GM18498 (cell line): ENCODE measurements around the gene COPS9.

Experiments used
- ATAC-seq: cut with Tn5 transposase; IDR thresholded peaks from one replicate; pipeline ENCODE4 v1.9.1; 2021; ENCODE audit warnings: mild to moderate bottlenecking, moderate library complexity; ENCODE audit not compliant: unreplicated experiment

COPS9 gene

DNA sequence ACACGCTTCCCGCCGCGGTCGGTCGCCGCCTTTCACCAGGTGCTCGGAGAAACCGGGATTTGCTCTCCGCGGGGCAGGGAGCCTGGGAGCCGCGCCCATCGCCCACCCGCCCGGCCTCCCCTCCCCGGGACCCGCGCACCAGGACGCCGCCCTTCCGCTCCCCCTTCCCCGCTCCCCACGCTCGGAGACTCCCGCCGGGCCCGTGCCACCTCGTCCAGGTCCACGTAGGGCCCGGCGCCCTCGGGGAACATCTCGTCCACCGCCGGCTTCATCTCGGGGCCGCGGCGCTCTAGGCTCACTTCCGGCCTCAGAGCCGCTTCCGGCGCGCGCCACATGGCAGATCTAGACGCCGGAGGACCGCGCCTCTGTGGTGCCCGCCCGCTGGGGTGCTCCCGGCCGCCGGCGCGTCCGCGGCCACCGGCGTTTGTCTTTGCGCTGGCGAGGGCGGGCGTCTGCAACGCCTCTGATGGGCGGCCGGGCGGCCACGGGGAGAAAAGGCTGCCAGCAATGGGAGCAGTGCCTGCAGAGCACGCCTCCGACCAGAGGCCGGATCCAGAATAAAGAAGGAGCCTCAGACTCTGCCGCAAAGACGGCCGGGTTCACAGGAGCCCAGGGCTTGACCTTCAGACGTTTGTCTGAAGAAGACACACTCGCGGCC is at the start of gene COPS9:
Gene COPS9 (minus strand): TSS at position 293 of the 658 bp plus-strand sequence. CDS start 21 bp downstream, at position 272.
- ATAC-seq = peak; percentile 97

GRCh38 chr2:240184656-240185055 is 48.6 kb upstream of the COPS9 start:
- no peak for ATAC-seq

- ATAC-seq = no peak
These were observed 47.9 kb upstream of the COPS9 start for GRCh38 chr2:240183875-240184590.

- no peak for ATAC-seq
These were observed 47.1 kb upstream of the COPS9 start for GRCh38 chr2:240183006-240183874.

- no peak for ATAC-seq
These were observed 46.4 kb upstream of the COPS9 start for GRCh38 chr2:240182476-240182875.

GRCh38 chr2:240182001-240182400 is 45.9 kb upstream of the COPS9 start:
- no peak for ATAC-seq

DNA sequence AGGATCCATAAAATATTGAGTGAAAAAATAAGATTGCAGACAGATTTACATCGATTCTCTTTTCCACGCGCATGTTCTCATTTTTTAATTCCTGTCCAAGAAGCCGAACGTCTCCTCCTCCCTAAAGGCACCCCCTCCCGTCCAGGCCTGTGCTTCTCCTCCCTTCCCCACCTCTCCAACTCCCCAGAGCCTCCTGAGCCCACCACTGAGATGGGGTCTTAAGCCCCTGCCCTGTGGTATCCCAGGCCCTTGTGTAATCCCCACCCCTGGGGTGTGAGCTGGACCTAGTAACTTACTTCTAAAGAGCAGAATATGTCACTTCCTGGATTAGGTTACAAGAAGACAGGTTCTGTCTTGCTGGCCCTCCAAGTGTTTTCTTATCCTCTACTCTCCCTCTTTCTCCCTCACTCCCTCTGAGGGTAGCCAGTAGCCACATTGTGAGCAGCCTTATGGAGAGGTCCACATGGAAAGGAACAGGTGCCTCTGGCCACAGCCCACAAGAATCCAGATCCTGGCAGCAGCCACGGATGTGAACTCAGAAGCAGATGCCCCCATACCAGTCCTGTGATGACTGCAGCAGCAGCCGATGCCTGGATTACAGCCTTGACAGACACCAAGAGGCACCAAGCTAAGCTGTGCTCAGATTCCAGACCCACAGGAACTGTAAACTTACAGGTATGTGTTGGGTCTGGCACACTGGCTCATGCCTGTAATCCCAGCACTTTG is 44.0 kb upstream of the COPS9 start:
- no peak for ATAC-seq

GRCh38 chr2:240179186-240179815 is 43.2 kb upstream of the COPS9 start:
- ATAC-seq = no peak

- no peak for ATAC-seq
These were observed 42.5 kb upstream of the COPS9 start for GRCh38 chr2:240178564-240178963.

GRCh38 chr2:240174496-240174895 is 38.4 kb upstream of the COPS9 start:
- no peak for ATAC-seq

- no peak for ATAC-seq
These were observed 36.2 kb upstream of the COPS9 start for GRCh38 chr2:240172071-240172895.

GRCh38 chr2:240170883-240171282 is 34.8 kb upstream of the COPS9 start:
- ATAC-seq = no peak

GRCh38 chr2:240170354-240170735 is 34.2 kb upstream of the COPS9 start:
- ATAC-seq = no peak

DNA sequence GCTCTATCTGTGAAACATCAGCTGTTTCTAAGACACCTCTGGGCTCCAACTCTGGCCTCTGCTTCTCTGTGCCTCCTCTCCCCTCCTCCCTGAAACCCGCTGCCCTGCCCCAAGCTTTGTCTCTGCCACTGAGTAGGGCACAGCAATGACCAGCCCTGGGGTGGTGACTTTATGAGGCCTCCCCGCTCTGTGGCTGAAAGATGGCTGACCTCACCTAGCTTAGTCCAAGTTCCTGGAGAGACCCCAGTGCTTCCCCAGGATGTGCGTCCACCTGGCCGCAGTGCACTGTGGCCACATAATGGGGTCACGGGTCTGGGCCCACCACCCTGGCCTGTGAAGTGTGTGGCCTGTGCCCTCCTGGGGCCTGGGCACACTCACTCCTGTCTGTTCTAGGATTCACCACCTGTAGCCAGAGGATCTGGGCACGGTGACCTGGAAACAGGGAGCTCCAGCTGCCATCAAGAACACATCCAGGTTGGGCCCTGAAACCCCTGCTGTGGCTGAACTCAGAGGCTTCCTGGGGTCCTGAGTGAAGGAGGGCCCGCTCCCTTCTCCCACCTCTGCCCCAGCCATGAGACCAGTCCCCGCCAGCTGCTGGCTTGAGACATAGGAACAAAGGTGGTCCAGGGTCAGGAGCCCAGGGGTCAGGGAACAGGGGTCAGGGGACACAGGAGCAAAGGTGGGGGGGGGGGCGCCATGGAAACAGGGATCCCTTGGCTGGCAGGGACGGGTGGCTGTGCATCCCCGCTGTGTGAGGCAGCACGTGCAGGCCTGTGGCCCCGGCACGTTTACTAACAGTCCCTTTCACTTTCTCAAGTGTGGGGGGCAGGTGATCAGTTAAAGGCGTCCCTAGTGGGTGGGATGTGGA is 33.6 kb upstream of the COPS9 start:
- no peak for ATAC-seq

DNA sequence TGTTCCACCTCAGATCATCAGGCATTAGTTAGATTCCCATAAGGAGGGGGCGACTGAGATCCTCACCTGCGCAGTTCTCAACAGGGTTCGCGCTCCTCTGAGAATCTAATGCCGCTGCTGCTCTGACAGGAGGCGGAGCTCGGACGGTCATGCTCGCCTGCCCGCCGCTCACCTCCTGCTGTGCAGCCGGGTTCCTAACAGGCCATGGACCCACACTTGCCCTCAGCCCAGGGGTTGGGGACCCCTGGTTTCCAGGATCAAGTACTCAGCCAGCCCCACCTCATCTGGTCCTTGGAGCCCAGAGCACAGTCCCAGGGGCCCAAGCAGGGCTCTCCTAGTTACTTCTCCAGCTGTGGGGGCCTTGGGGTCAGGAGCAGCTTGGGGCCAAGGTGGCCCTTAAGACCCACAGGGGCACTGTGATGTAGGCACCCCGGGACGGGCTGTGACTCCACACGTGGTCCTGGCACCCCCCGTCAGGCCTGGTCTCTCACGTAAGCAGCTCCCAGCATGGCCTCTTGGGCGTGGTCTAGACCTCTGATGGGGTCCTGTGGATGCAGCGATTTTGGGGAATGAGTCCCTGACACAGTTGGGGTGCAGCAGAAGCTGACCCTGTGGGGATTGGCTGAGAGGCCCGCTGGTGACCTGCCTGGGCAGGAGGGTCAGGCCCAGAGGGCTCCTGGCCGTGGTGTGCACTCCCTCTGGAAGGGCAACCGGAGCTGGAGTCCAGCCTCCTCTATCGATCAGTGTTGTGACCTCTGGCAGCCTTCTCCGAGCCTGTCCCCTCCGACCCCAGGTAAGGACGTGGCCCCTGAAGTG is 32.6 kb upstream of the COPS9 start:
- ATAC-seq = no peak

DNA sequence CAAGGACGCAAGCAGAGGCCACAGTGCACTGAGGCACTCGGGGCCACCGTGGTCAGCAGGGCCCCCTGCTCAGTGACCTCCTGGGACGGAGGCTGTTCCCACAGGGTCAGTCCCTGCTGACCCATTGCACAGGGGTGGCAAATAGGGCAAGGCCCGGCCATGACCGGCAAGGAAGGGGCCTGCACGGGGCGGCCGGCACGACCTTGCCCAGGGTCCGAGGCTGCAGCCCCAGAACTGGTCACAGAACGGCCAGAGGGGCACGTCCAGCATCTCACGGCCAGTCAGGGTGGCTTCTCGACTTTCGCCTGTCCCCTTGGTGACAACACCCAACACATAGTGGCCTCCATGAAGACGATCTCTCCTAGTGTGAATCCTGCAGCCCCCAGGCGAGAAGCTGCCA is 31.9 kb upstream of the COPS9 start:
- no peak for ATAC-seq

- no peak for ATAC-seq
These were observed 31.4 kb upstream of the COPS9 start for GRCh38 chr2:240167588-240167880.
